GM21515 (cell line): ENCODE data around the gene SMPD4.
"Not testable (repeated sequence)": the region's sequence is repeated elsewhere in the genome, so short reads cannot be mapped to it uniquely, and the experiment has no call there.

Experiments used
- ATAC-seq: cut with Tn5 transposase; IDR thresholded peaks from one replicate; pipeline ENCODE4 v1.9.1; 2021; ENCODE audit not compliant: unreplicated experiment

SMPD4 gene

DNA sequence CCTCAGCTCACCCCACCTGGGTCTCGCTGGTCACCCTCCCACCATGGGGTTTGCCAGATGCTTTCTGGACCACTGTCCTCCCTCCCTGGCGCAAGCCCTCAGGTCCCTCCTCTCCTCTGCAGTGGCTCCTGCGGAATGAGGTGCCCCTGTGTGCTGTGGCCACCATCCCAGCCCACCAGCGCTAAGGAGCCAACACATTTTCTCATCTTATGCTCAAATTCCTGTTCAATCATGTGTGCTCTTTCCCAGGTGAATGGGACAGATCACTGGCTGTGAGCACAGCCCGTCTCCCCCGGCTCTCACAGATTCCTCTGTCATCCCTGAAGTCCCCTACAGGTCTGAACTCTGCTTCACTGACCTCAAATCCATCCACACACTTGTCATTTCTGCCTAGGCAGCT lies 21.3 kb downstream of the SMPD4 start:
- ATAC-seq, result no peak

GRCh38 chr2:130159376-130159775 lies 22.0 kb downstream of the SMPD4 start:
- ATAC-seq, result not testable (repeated sequence)

GRCh38 chr2:130158631-130159030 lies 22.8 kb downstream of the SMPD4 start:
- no peak for ATAC-seq

GRCh38 chr2:130157825-130158514 lies 23.4 kb downstream of the SMPD4 start:
- peak; percentile 87 for ATAC-seq

- ATAC-seq, result not testable (repeated sequence)
Observed at GRCh38 chr2:130157354-130157753, 24.0 kb downstream of the SMPD4 start.

- ATAC-seq, result no peak
Observed at GRCh38 chr2:130156624-130157004, 24.8 kb downstream of the SMPD4 start.

DNA sequence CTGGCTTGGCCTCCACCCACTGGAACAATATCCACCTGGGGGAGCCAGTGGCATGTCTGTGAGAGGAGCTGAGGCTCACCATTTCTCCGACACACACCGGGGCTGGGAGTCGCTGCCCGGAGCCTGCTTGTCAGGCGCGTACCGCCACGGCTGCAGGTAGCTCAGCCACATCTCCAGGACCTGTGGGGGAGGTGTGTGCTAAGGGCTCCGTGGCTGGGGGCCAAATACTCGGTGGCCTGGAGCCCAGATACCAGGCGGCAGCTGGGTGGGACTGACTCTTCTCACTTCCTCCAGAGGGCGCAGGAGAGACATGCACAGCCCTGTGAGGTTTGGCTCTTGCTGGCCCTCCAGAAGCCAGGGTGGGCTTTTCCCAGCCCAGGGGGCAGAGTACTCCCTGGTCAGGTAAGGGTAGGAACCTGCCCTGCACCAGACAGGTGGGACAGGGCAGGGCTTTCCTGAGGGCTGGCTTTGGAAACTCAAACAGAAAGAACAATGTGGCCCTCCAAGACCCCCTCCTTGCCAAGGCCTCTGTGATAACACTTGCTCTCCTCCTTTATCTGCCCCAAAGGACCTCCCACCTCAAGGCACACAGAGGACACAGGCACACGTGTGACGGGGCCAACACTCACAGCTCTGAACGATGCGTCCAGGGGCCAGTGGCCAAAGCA lies 25.3 kb downstream of the SMPD4 start:
- not testable (repeated sequence) for ATAC-seq

DNA sequence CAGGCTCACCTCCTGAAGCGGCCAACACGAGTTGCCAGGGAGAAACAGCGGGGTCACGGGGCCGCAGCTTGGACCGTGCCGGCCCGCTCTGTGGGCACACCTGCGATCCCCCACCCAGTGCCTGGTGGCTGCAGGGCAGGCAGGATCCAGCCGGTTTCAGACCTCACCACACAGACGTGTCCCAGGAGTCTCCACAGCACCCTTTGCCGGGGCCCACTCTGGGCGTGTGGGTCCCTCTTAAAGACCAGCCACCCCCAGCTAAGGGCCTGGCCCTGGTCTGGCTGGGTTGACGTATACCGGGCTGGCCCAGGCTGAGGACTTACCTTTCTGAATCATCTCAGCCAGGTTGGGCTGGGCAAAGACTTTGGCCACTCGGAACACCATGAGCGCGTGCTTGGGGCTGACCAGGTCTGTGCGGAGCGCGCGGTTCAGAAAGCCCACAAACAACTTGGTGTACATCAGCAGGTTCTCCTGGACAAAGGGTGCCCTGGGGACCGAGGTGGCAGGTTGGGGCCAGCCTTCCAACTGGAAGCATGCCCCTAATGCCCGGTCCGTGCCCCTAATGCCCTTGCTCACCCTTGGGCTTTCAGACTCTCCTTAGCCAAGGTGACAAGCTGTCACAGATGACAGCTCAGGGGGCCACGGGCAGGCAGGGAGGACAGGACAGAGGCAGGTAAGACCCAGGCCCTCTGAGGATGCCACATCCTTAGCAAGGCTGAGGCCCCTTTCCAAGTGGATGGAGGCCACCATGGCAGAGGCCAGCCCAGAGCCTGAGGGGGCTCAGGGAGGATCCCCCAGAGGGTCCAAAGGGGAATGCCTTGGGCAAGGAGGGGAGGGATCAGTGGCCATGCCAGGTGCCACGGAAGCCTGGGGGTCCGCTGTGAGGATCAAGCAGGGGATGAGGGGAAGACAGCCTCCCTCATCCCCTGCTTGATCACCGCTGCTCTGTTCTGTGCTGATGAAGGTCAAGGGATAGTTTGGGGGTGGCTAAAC lies 26.3 kb downstream of the SMPD4 start:
- no peak for ATAC-seq

DNA sequence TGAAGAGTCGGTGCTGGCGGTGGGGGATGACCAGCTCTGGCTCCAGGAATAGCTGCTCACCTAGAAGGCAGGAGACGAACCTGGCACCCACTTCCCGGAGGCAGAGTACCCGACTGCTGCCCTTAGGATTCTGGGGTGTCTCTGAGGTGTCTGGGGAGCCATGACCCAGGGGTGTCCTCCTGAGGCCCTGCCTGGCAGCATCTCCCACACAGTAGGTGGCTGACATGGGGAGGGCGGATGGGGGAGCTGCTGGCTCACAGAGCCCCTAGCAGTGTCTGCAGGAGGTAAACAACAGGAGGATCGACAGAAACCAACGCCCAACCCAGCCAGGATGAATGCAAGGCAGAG lies 27.0 kb downstream of the SMPD4 start:
- ATAC-seq, result not testable (repeated sequence)

DNA sequence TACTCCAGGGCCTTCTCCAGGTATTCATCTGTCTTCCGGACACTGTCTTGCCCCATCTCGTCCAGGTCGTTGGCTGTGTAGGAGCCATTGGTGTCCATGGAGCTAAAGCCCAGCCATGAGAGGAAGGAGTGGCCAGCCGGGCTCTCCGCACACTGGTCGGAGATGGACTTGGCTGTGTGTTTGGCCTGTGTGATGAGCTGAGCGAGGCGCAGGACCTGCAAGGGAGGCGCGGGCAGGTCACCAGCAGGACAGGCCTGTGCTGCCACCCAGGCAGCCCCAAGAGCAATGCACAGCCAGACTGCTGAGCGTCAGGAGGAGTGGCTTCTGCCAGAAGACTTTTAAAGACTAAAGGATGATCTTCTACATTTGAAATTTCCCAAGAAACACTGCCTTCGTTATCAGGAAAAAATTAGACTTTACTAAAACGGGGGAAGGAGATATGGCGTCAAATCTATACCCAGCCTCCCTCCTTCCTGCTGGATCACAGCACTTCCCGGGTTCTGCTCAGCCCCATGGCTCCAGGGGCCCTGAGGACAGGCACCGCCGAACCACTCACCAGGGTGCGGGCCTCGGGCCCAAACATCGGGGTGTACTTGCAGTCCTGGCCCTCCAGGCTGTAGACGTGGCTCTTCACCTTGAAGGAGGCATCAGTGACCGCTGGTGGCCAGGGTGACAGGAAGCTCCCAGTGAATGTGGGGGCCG lies 27.5 kb downstream of the SMPD4 start:
- ATAC-seq, result not testable (repeated sequence)

- ATAC-seq, result no peak
Observed at GRCh38 chr2:130152816-130153595, 28.4 kb downstream of the SMPD4 start.

DNA sequence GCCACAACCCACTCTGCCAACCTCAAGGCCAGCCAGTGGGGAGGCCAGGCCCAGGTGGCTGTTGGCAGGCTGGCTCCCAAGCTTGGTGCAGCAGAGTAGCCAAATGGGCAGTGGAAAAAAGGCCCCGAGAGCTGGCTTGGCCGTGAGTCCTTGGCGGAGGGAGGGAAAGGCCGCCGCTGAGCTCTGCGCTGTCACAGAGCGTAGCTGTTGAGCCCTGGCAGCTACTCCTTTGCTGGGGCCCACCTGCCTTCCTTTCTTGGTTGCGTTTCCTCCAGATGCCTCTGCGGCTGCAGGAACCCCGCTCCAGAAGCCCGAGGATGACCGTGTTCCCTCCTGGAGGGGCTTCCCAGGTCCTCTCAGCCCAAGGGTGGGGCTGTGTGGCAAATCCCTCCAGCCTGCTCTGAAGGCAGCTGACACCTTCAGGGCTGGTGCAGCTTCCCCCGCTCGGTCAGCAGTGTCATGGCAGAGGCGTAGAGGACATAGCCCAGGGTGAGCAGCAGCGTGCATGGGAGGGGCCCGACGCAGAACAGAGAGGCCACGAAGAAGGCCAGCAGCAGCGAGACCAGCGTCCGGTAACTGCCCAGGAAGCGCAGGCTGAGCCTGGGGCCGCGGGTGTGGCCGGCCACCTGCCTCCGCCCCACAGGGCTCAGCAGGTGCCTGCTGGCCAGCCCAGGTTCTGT lies 29.1 kb downstream of the SMPD4 start:
- ATAC-seq, result not testable (repeated sequence)

- ATAC-seq, result not testable (repeated sequence)
Observed at GRCh38 chr2:130151145-130151512, 30.3 kb downstream of the SMPD4 start.

DNA sequence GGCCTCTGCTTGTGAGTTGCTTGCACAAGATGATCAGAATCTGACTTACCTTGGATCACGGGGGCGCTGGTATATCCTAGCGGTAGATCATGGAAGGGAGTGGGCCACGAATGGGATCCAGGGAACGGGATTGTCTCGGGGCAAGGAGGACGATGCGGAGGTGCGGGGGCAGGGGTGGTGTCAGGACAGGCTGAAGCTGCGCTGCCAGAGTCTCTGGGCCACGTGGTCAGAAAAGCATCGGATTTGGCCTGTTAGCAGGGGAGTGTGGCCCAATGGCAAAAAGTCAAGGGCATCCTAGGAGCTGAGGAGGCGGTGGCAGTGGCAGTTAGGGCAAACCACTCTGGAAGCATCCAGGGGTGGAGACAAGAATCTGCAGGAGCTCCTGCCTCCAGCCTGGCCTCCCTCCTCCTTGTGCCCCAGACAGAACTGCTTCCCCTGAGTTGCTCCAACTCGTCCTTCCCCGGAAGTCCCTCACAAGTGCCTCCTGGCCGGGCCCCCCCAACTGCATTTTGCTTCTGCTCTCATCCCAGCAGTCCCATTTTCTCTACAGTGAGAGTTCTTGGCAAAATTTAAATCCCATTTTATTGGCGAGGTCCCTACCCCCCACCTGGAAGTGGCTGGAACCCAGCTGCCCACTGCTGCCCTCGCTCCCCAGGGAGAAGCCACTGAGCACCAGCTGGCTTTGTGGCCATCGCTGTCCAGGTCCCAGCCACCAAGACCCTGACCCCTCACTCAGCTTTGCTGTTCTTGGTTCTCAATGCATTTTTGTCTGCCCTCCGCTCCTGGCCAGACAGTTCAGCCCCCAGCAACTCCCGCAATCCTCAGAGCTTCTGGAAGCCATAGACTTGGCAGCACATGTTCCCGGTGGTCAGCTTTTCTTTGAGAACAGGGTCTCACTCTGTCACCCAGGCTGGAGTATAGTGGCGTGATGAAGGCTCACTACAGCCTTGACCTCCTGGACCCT lies 30.9 kb downstream of the SMPD4 start:
- ATAC-seq, result no peak

DNA sequence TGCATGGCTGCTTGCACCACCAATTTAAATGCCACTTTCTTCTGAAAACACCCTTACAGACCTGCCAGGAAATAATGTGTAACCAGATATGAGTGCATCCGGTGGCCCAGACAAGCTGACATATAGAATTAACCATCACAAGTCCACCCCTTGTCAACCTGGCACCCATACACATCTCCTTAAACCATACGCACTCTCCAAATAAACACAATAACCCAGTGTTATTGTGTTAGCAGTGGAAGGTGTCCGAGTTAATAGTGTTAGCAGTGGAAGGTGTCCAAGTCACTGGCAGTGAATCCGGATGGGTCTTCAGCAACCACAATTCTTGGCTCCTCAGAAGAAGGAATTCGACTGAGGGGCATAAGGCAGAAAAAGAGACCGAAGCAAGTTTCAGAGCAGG lies 32.9 kb downstream of the SMPD4 start:
- ATAC-seq, result not testable (repeated sequence)

- peak; percentile 95 for ATAC-seq
Observed at GRCh38 chr2:130145006-130145414, 36.4 kb downstream of the SMPD4 start, which contains the start of gene CCDC74B. CCDC74B (minus strand) TSS chr2:130145112; CDS start chr2:130144996, 116 bp downstream.

GRCh38 chr2:130143266-130144039 lies 37.9 kb downstream of the SMPD4 start:
- ATAC-seq, result not testable (repeated sequence)
